ENCODE data around the gene ANKRD2.

DNA sequence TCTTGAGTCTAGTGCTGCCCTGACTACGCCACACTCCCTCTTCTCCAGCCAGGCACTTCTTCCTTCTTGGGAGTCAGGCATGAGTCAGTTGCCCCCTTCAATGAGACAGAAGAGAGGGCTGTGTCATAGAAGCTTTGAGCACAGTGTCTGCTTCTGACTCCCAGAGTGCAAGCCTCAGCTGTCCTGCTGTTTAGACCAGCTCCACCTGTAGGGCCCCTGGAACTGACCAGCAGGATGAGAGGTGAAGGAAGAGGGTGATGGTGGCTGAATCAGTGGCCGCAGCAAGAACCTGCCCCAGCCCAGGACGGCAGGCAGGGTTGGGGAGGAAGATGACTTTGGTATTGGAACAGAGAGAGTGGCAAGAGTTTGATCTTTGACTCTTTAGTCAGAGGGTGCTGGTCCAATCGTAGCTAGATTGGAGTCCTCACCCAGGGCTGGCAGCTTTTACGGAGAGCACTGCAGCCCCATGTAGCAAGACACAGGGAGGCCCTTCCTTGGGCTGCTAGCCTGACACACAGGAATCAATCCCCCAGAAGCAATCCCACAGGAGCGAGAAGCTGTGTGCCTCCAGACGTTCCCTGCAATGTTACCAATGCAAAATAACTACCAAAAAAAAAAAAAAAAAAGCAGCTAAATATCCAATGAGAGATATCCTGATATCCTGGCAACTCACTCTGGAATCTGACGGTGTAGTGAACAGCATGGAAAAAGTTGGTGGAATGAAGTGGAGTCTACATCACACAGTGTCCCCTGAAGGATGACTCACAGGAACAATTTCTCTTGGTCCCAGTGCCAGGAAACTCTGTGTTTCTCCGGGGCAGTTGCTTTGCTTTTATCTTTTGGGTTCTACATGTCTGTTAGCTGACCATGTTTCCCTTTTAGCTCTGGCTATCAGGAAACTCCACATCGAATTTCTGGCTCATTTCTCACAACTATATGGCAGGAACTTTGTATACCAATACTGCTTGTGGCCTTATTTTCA lies 23.8 kb downstream of the ANKRD2 start:
- TF ChIP-seq, protein P1, sequence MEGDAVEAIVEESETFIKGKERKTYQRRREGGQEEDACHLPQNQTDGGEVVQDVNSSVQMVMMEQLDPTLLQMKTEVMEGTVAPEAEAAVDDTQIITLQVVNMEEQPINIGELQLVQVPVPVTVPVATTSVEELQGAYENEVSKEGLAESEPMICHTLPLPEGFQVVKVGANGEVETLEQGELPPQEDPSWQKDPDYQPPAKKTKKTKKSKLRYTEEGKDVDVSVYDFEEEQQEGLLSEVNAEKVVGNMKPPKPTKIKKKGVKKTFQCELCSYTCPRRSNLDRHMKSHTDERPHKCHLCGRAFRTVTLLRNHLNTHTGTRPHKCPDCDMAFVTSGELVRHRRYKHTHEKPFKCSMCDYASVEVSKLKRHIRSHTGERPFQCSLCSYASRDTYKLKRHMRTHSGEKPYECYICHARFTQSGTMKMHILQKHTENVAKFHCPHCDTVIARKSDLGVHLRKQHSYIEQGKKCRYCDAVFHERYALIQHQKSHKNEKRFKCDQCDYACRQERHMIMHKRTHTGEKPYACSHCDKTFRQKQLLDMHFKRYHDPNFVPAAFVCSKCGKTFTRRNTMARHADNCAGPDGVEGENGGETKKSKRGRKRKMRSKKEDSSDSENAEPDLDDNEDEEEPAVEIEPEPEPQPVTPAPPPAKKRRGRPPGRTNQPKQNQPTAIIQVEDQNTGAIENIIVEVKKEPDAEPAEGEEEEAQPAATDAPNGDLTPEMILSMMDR (IDR thresholded peaks at IDR 0.05) = no peak
- TF ChIP-seq POLR2AphosphoS5 (IDR thresholded peaks at IDR 0.05) (peak; percentile 93), EP300 (IDR thresholded peaks at IDR 0.05) (no peak)
